H1 (cell line): ENCODE results near the gene PCDHA1. TPM values are rescaled to one million over a fixed set of nuclear protein-coding genes. Genes with fewer than 3 reads are reported as not detected.

Experiments used
- CTCF ChIA-PET: fragments of 300-600 bp; sonication (Branson Sonifier 250); formaldehyde crosslinking; loops from one replicate; lab custom pipeline; 2021; ENCODE audit not compliant: partially characterized antibody; lab: Charles Lee
- POLR2A ChIA-PET: fragments of 300-600 bp; sonication (Branson Sonifier 250); formaldehyde crosslinking; loops from one replicate; lab custom pipeline; 2021; ENCODE audit warnings: inconsistent platforms; ENCODE audit not compliant: partially characterized antibody; lab: Charles Lee
- DNase-seq, 2 experiments: peaks; one replicate each; pipeline versions ENCODE4 v3.0.0 to v3.0.0-alpha.2; 2010 to 2022; ENCODE audit warnings: low spot score in 2 of 2, low read depth in 1 of 2, mixed read lengths in 1 of 2
- FAIRE-seq: peaks from 2 replicates; lab custom pipeline; 2011; peaks lifted over from hg19 to GRCh38; lab: Jason Lieb, UNC
- H2AFZ ChIP-seq: 2 replicates; pipeline ENCODE4 v1.8.1; 2012; ENCODE audit warnings: low read length, inconsistent platforms
- H2AK5ac ChIP-seq: 2 replicates; pipeline ENCODE4 v1.6.1; 2013; ENCODE audit warnings: low read depth, low read length
- H2BK120ac ChIP-seq: replicated peaks from 2 replicates; pipeline ENCODE3; 2013; ENCODE audit warnings: low read depth, low read length, inconsistent platforms
- H2BK12ac ChIP-seq: 2 replicates; pipeline ENCODE4 v1.6.1; 2013; ENCODE audit warnings: low read depth, low read length
- H2BK15ac ChIP-seq: 2 replicates; pipeline ENCODE4 v1.6.1; 2013; ENCODE audit warnings: low read length
- H2BK20ac ChIP-seq: 2 replicates; pipeline ENCODE4 v1.6.1; 2013; ENCODE audit warnings: low read length
- H2BK5ac ChIP-seq: 2 replicates; pipeline ENCODE4 v1.6.1; 2013; ENCODE audit warnings: low read depth, low read length
- H3K14ac ChIP-seq: 2 replicates; pipeline ENCODE4 v1.6.1; 2013; ENCODE audit warnings: inconsistent platforms; ENCODE audit not compliant: insufficient read length
- H3K18ac ChIP-seq: 2 replicates; pipeline ENCODE4 v1.6.1; 2013; ENCODE audit warnings: low read length; ENCODE audit errors: extremely low read depth
- H3K23ac ChIP-seq: 2 replicates; pipeline ENCODE4 v1.6.1; 2013; ENCODE audit warnings: inconsistent platforms; ENCODE audit not compliant: insufficient read length
- H3K23me2 ChIP-seq: 2 replicates; pipeline ENCODE4 v1.6.1; 2013; ENCODE audit warnings: low read depth, low read length
- H3K27ac ChIP-seq: 2 replicates; pipeline ENCODE4 v1.6.1; 2011; ENCODE audit warnings: low read depth, low read length, inconsistent platforms
- H3K27me3 ChIP-seq, 4 experiments: replicated peaks in 1 of 4; 1 replicate in 1 of 4; 2 replicates in 3 of 4; pipeline versions ENCODE4 v1.6.1 to v1.8.1; 2011 to 2013; ENCODE audit warnings: low read length in 3 of 4, mild to moderate bottlenecking in 3 of 4, inconsistent platforms in 2 of 4, mixed read lengths in 2 of 4, moderate library complexity in 1 of 4; ENCODE audit not compliant: control insufficient read depth in 3 of 4, insufficient read depth in 3 of 4; ENCODE audit errors: extremely low read depth in 1 of 4
- H3K36me3 ChIP-seq, 4 experiments: 2 replicates each; pipeline versions ENCODE4 v1.6.1 to v1.8.1; 2011 to 2013; ENCODE audit warnings: mild to moderate bottlenecking in 4 of 4, low read length in 3 of 4, moderate library complexity in 2 of 4, control low read depth in 1 of 4, inconsistent platforms in 1 of 4; ENCODE audit not compliant: insufficient read depth in 4 of 4, control insufficient read depth in 2 of 4
- H3K4ac ChIP-seq: replicated peaks from 2 replicates; pipeline ENCODE3; 2013; ENCODE audit warnings: low read length, low read depth, mixed read lengths, inconsistent platforms; ENCODE audit not compliant: insufficient read length
- H3K4me1 ChIP-seq, 4 experiments: replicated peaks in 1 of 4; 1 replicate in 1 of 4; 2 replicates in 3 of 4; pipeline versions ENCODE4 v1.6.1 to v1.8.1; 2011 to 2013; ENCODE audit warnings: low read length in 3 of 4, inconsistent platforms in 2 of 4, mixed read lengths in 1 of 4; ENCODE audit not compliant: insufficient read depth in 4 of 4, control insufficient read depth in 3 of 4
- H3K4me2 ChIP-seq, 2 experiments: 2 replicates each; pipeline versions ENCODE4 v1.6.1 to v1.8.1; 2011 to 2013; ENCODE audit warnings: low read depth in 2 of 2, low read length in 2 of 2, control low read depth in 1 of 2, inconsistent platforms in 1 of 2, mild to moderate bottlenecking in 1 of 2; ENCODE audit not compliant: insufficient read depth in 1 of 2
- H3K4me3 ChIP-seq, 4 experiments: fragments of 200-600, 300-600 bp in 1 of 4; sonication (generic), shearing (Covaris generic), sonication (Bioruptor Twin) in 1 of 4; 2 replicates each; pipeline versions ENCODE4 v1.5.1 to v1.8.1; 2011 to 2016; ENCODE audit warnings: low read length in 4 of 4, low read depth in 3 of 4, control low read depth in 2 of 4, inconsistent platforms in 2 of 4, mild to moderate bottlenecking in 2 of 4, mixed read lengths in 1 of 4, moderate library complexity in 1 of 4; ENCODE audit not compliant: insufficient read depth in 2 of 4; ENCODE audit errors: extremely low read depth in 1 of 4
- H3K56ac ChIP-seq: replicated peaks from 2 replicates; pipeline ENCODE3; 2013; ENCODE audit warnings: low read depth, mild to moderate bottlenecking, mixed read lengths, low read length, inconsistent platforms; ENCODE audit not compliant: insufficient read length
- H3K79me1 ChIP-seq: 2 replicates; pipeline ENCODE4 v1.6.1; 2013; ENCODE audit warnings: low read depth, low read length, control low read depth
- H3K79me2 ChIP-seq, 2 experiments: 2 replicates each; pipeline versions ENCODE4 v1.6.1 to v1.8.1; 2012 to 2013; ENCODE audit warnings: low read length in 2 of 2, mild to moderate bottlenecking in 2 of 2, inconsistent platforms in 1 of 2; ENCODE audit not compliant: insufficient read depth in 2 of 2, control insufficient read depth in 1 of 2
- H3K9ac ChIP-seq, 4 experiments: replicated peaks in 1 of 4; 1 replicate in 1 of 4; 2 replicates in 3 of 4; pipeline versions ENCODE4 v1.6.1 to v1.8.1; 2011 to 2013; ENCODE audit warnings: low read depth in 3 of 4, low read length in 3 of 4, control low read depth in 2 of 4, mild to moderate bottlenecking in 2 of 4, moderate library complexity in 2 of 4, inconsistent platforms in 1 of 4; ENCODE audit errors: extremely low read depth in 1 of 4
- H3K9me3 ChIP-seq, 2 experiments: 2 replicates each; pipeline versions ENCODE4 v1.6.1 to v1.8.1; 2012 to 2013; ENCODE audit warnings: mild to moderate bottlenecking in 2 of 2, moderate library complexity in 2 of 2, control low read depth in 1 of 2, inconsistent platforms in 1 of 2, low read depth in 1 of 2, low read length in 1 of 2, mixed read lengths in 1 of 2; ENCODE audit not compliant: insufficient read depth in 2 of 2
- H4K20me1 ChIP-seq, 2 experiments: replicated peaks in 1 of 2; 2 replicates each; pipeline versions ENCODE3 to v1.8.1; 2011 to 2013; ENCODE audit warnings: inconsistent platforms in 2 of 2, low read length in 2 of 2, mild to moderate bottlenecking in 1 of 2; ENCODE audit not compliant: insufficient read depth in 2 of 2, control insufficient read depth in 1 of 2
- H4K5ac ChIP-seq: 2 replicates; pipeline ENCODE4 v1.6.1; 2013; ENCODE audit warnings: low read length, low read depth, mixed read lengths, inconsistent platforms; ENCODE audit not compliant: insufficient read length
- H4K8ac ChIP-seq: 2 replicates; pipeline ENCODE4 v1.8.0; 2013; ENCODE audit warnings: mild to moderate bottlenecking, moderate library complexity, low read length, inconsistent platforms; ENCODE audit not compliant: insufficient read depth; ENCODE audit errors: extremely low read depth
- H4K91ac ChIP-seq: replicated peaks from 2 replicates; pipeline ENCODE3; 2013; ENCODE audit warnings: low read length, mixed read lengths, inconsistent platforms; ENCODE audit not compliant: insufficient read length
- ATF2 ChIP-seq: IDR thresholded peaks from 2 replicates; pipeline ENCODE4 v1.6.1; 2012; ENCODE audit warnings: low read length, inconsistent platforms
- ATF3 ChIP-seq: IDR thresholded peaks from 2 replicates; pipeline ENCODE4 v1.6.1; 2011; ENCODE audit warnings: low read depth, mild to moderate bottlenecking, low read length; ENCODE audit not compliant: insufficient read depth
- BRCA1 ChIP-seq: IDR thresholded peaks from 2 replicates; pipeline ENCODE4 v1.6.1; 2012; ENCODE audit warnings: low read depth, low read length, improper control_type of control experiment
- CHD2 ChIP-seq: IDR thresholded peaks from 2 replicates; pipeline ENCODE4 v1.6.1; 2012; ENCODE audit warnings: low read length, improper control_type of control experiment
- GABPA ChIP-seq: IDR thresholded peaks from 2 replicates; pipeline ENCODE4 v1.6.1; 2011; ENCODE audit warnings: mild to moderate bottlenecking, low read length, moderate library complexity, borderline replicate concordance; ENCODE audit not compliant: insufficient read depth
- HDAC2 ChIP-seq, 2 experiments: fragments of 300-600 bp in 1 of 2; sonication (generic) in 1 of 2; IDR thresholded peaks; 2 replicates each; pipeline ENCODE4 v1.6.1; 2011 to 2012; ENCODE audit warnings: low read depth in 2 of 2, low read length in 2 of 2, mild to moderate bottlenecking in 2 of 2, moderate library complexity in 2 of 2, borderline replicate concordance in 1 of 2, inconsistent platforms in 1 of 2
- JUN ChIP-seq: IDR thresholded peaks from 2 replicates; pipeline ENCODE4 v1.6.1; 2011; ENCODE audit warnings: low read depth, mild to moderate bottlenecking, improper control_type of control experiment, low read length
- JUND ChIP-seq: IDR thresholded peaks from 2 replicates; pipeline ENCODE4 v1.6.1; 2011; ENCODE audit warnings: mild to moderate bottlenecking, improper control_type of control experiment, low read length
- RXRA ChIP-seq: IDR thresholded peaks from 2 replicates; pipeline ENCODE4 v1.6.1; 2011; ENCODE audit warnings: low read depth, mild to moderate bottlenecking, low read length, moderate library complexity; ENCODE audit not compliant: insufficient read depth
- SP2 ChIP-seq: IDR thresholded peaks from 2 replicates; pipeline ENCODE4 v1.6.1; 2012; ENCODE audit warnings: mild to moderate bottlenecking, low read length, inconsistent platforms
- TAF1 ChIP-seq: IDR thresholded peaks from 2 replicates; pipeline ENCODE4 v1.6.1; 2011; ENCODE audit warnings: mild to moderate bottlenecking, low read depth, low read length
- YY1 ChIP-seq: IDR thresholded peaks from 2 replicates; pipeline ENCODE4 v1.6.1; 2011; ENCODE audit warnings: low read depth, mild to moderate bottlenecking, low read length
- WGBS, 2 experiments: shearing (Covaris generic) in 1 of 2; methylation state at CpG; one replicate each; pipeline versions ENCODE4 v1.1.6 to v1.1.7; 2013 to 2015; ENCODE audit warnings: low lambda C conversion rate in 2 of 2, mixed read lengths in 2 of 2, inconsistent platforms in 1 of 2, low coverage in 1 of 2, missing lambda C conversion rate in 1 of 2; ENCODE audit not compliant: insufficient replicate concordance in 2 of 2, insufficient coverage in 1 of 2, insufficient read length in 1 of 2; ENCODE audit errors: extremely low coverage in 1 of 2, missing lambda C conversion rate in 1 of 2; 5-methylcytosine and 5-hydroxymethylcytosine counted together
- polyA plus RNA-seq, 7 experiments: library from polyadenylated mRNA; depleted of rRNA in 3 of 7; stranded (reverse) in 5 of 7; unstranded in 2 of 7; fragments of >200 nt in 5 of 7; fragments of 200-250 nt in 2 of 7; gene quantifications; 1 replicate in 5 of 7; 2 replicates in 1 of 7; 4 replicates in 1 of 7; pipeline versions ENCODE4 v1.2.1 to v1.2.3, GENCODE V29; 2011 to 2013; ENCODE audit warnings: missing spikeins in 2 of 7, mixed read lengths in 2 of 7
- total RNA-seq: library from RNA; stranded (reverse); fragmentation: NEBNext Ultra II Directional; extraction: Animal tissue kit (Norgen Biotek cat#: 25700); gene quantifications from 2 replicates; pipeline ENCODE4 v1.2.1, GENCODE V29; 2021

The PCDHA1 gene
- total and polyA plus RNA-seq, 2 of the 8 experiments (the other 6 are each of a cell fraction or from before 2014, with no cell fraction given): 0.23 to 0.50 TPM

GRCh38 chr5:141031006-141031405, 245.1 kb downstream of the PCDHA1 start:
- WGBS, 2 experiments: 94% methylated on average over 15 of the region's 15 CpGs; no CpG with 5 or more reads in 1 of the 2 experiments
- H3K79me2 ChIP-seq: no peaks in the 10 kb centered on the region
- no peak overlapping the region for H2BK15ac ChIP-seq
- H3K14ac ChIP-seq: no peak overlapping the region
- no peak overlapping the region for H4K8ac ChIP-seq
- ChIA-PET POLR2A (no interaction called here), CTCF (no interaction called here)
- no peak overlapping the region for H2AFZ ChIP-seq
- no peak overlapping the region for H3K4me2 ChIP-seq
- H2BK20ac ChIP-seq: no peak overlapping the region
- no peak overlapping the region for H4K5ac ChIP-seq
- no peaks in the 10 kb centered on the region for H4K20me1 ChIP-seq
- no peak overlapping the region for H3K9ac ChIP-seq
- no peaks in the 10 kb centered on the region for H3K9me3 ChIP-seq
- no peak overlapping the region for H3K4me3 ChIP-seq
- no peak overlapping the region for H3K56ac ChIP-seq
- H3K79me1 ChIP-seq: no peaks in the 10 kb centered on the region
- no peak overlapping the region for H3K18ac ChIP-seq
- H3K27ac ChIP-seq: no peak overlapping the region
- no peak overlapping the region for H2BK5ac ChIP-seq
- H2BK120ac ChIP-seq: no peak overlapping the region
- no peaks in the 10 kb centered on the region for H3K4me1 ChIP-seq
- H3K4ac ChIP-seq: no peak overlapping the region
- H3K27me3 ChIP-seq: no peaks in the 10 kb centered on the region; a peak in 1 of 7 replicates
- H2BK12ac ChIP-seq: no peak overlapping the region
- no peaks in the 10 kb centered on the region for H3K23me2 ChIP-seq
- H2AK5ac ChIP-seq: no peak overlapping the region
- H3K23ac ChIP-seq: no peak overlapping the region
- no peaks in the 10 kb centered on the region for H3K36me3 ChIP-seq
- DNase-seq: no peak
- no peak overlapping the region for H4K91ac ChIP-seq
- no peak for FAIRE-seq
- TF ChIP-seq RXRA: no peak
- TF ChIP-seq SP2: no peak
- TF ChIP-seq GABPA: no peak
- no peak for TF ChIP-seq ATF2
- TF ChIP-seq JUN: no peak
- no peak for TF ChIP-seq YY1
- no peak for TF ChIP-seq JUND
- no peak for TF ChIP-seq ATF3
- no peak for TF ChIP-seq CHD2
- no peak for TF ChIP-seq BRCA1
- no peak for TF ChIP-seq HDAC2 (IDR thresholded peaks at IDR 0.05; ENCODE audit: borderline replicate concordance in 1 of 2, low read depth in 2 of 2, low read length in 2 of 2)
- TF ChIP-seq TAF1: no peak
